ENCODE data around the gene KRT34.
"Not testable (repeated sequence)": the region's sequence is repeated elsewhere in the genome, so short reads cannot be mapped to it uniquely, and the experiment has no call there.

The KRT34 gene

GRCh38 chr17:41402161-41402560, 20.1 kb upstream of the KRT34 start:
- no peak for DNase-seq
- Histone ChIP-seq H3K27ac (no peak overlapping the region), H3K4me3 (ENCODE audit: low read depth, low read length) (no peak overlapping the region), H3K9me3 (ENCODE audit: severe bottlenecking) (peaks cover 5% of the 10 kb centered on the region), H3K36me3 (no peaks in the 10 kb centered on the region), H3K27me3 (ENCODE audit: insufficient read depth, low read depth, severe bottlenecking) (peaks cover 98% of the 10 kb centered on the region)
- TF ChIP-seq CTCF (IDR thresholded peaks at IDR 0.05; ENCODE audit: low read depth, low read length), result no peak

GRCh38 chr17:41396996-41397660, 15.0 kb upstream of the KRT34 start, which contains the start of gene KRT31:
KRT31 (minus strand) TSS chr17:41397608; CDS start chr17:41397539, 69 bp downstream.
- Histone ChIP-seq H3K4me3 (ENCODE audit: low read depth, low read length) (no peak within 1 kb of the TSS), H3K27me3 (ENCODE audit: insufficient read depth, low read depth, severe bottlenecking) (peaks cover 97% of the 10 kb centered on the region), H3K9me3 (ENCODE audit: severe bottlenecking) (peaks cover 8% of the 10 kb centered on the region), H3K27ac (no peak within 1 kb of the TSS), H3K36me3 (no peaks in the 10 kb centered on the region)
- TF ChIP-seq CTCF (IDR thresholded peaks at IDR 0.05; ENCODE audit: low read depth, low read length), result no peak
- DNase-seq, result no peak

- H3K27me3 ChIP-seq (ENCODE audit: insufficient read depth, low read depth, severe bottlenecking), result peaks cover 97% of the 10 kb centered on the region
- no peak overlapping the region for H3K4me3 ChIP-seq (ENCODE audit: low read depth, low read length)
- H3K36me3 ChIP-seq, result no peaks in the 10 kb centered on the region
- H3K9me3 ChIP-seq (ENCODE audit: severe bottlenecking), result peaks cover 8% of the 10 kb centered on the region
- H3K27ac ChIP-seq, result no peak overlapping the region
- no peak for TF ChIP-seq CTCF (IDR thresholded peaks at IDR 0.05; ENCODE audit: low read depth, low read length)
- no peak for DNase-seq
Measured at GRCh38 chr17:41396340-41396739, 14.2 kb upstream of the KRT34 start.

GRCh38 chr17:41395611-41396010, 13.5 kb upstream of the KRT34 start:
- no peak for DNase-seq
- Histone ChIP-seq H3K27me3 (ENCODE audit: insufficient read depth, low read depth, severe bottlenecking) (peaks cover 97% of the 10 kb centered on the region), H3K9me3 (ENCODE audit: severe bottlenecking) (peaks cover 8% of the 10 kb centered on the region), H3K4me3 (ENCODE audit: low read depth, low read length) (no peak overlapping the region), H3K36me3 (no peaks in the 10 kb centered on the region), H3K27ac (no peak overlapping the region)
- TF ChIP-seq CTCF (IDR thresholded peaks at IDR 0.05; ENCODE audit: low read depth, low read length), result no peak

GRCh38 chr17:41395044-41395443, 12.9 kb upstream of the KRT34 start:
- not testable (repeated sequence) for H3K27ac ChIP-seq, H3K36me3 ChIP-seq, DNase-seq

GRCh38 chr17:41394254-41394996, 12.3 kb upstream of the KRT34 start:
- no peak overlapping the region for H3K27ac ChIP-seq
- peaks cover 7% of the 10 kb centered on the region for H3K9me3 ChIP-seq (ENCODE audit: severe bottlenecking)
- peaks cover 97% of the 10 kb centered on the region for H3K27me3 ChIP-seq (ENCODE audit: insufficient read depth, low read depth, severe bottlenecking)
- no peaks in the 10 kb centered on the region for H3K36me3 ChIP-seq
- H3K4me3 ChIP-seq (ENCODE audit: low read depth, low read length), result no peak overlapping the region
- no peak for DNase-seq
- no peak for TF ChIP-seq CTCF (IDR thresholded peaks at IDR 0.05; ENCODE audit: low read depth, low read length)

More at GRCh38 chr17:41395044-41395443, 12.9 kb upstream of the KRT34 start:
- H3K9me3 ChIP-seq (ENCODE audit: severe bottlenecking); H3K4me3 ChIP-seq (ENCODE audit: low read depth, low read length): not testable (repeated sequence)
- H3K27me3 ChIP-seq (ENCODE audit: insufficient read depth, low read depth, severe bottlenecking), result peaks cover 97% of the 10 kb centered on the region
